H9 (cell line): Measurements from ENCODE around the gene ATP5MC3. TPM values are rescaled to one million over a fixed set of nuclear protein-coding genes. Genes with fewer than 3 reads are reported as not detected.

Source experiments
- DNase-seq: peaks from one replicate; pipeline ENCODE4 v3.0.0-alpha.2; 2017
- H2AFZ ChIP-seq: one replicate; pipeline ENCODE4 v1.6.1; 2013; ENCODE audit warnings: mild to moderate bottlenecking, low read length, control low read depth, moderate library complexity
- H2AK5ac ChIP-seq: 2 replicates; pipeline ENCODE4 v1.6.1; 2013; ENCODE audit warnings: low read length, control low read depth, mixed read lengths; ENCODE audit not compliant: insufficient read length
- H2BK120ac ChIP-seq: one replicate; pipeline ENCODE4 v1.6.1; 2013; ENCODE audit warnings: low read depth, mild to moderate bottlenecking, low read length, control low read depth, inconsistent platforms; ENCODE audit not compliant: poor library complexity, severe bottlenecking
- H2BK12ac ChIP-seq: 2 replicates; pipeline ENCODE4 v1.6.1; 2013; ENCODE audit warnings: low read length, control low read depth, mixed read lengths, low read depth; ENCODE audit not compliant: insufficient read length
- H2BK15ac ChIP-seq: 2 replicates; pipeline ENCODE4 v1.6.1; 2013; ENCODE audit warnings: low read depth, low read length, control low read depth
- H2BK20ac ChIP-seq: one replicate; pipeline ENCODE4 v1.6.1; 2013; ENCODE audit warnings: low read depth, mild to moderate bottlenecking, low read length, control low read depth, inconsistent platforms; ENCODE audit not compliant: poor library complexity, severe bottlenecking
- H2BK5ac ChIP-seq: 2 replicates; pipeline ENCODE4 v1.6.1; 2013; ENCODE audit warnings: low read length, control low read depth, mixed read lengths; ENCODE audit not compliant: insufficient read length
- H3K14ac ChIP-seq: 2 replicates; pipeline ENCODE4 v1.6.1; 2013; ENCODE audit warnings: low read length, control low read depth; ENCODE audit not compliant: insufficient read depth
- H3K18ac ChIP-seq: 2 replicates; pipeline ENCODE4 v1.6.1; 2013; ENCODE audit warnings: low read depth, mild to moderate bottlenecking, mixed read lengths, low read length, control low read depth; ENCODE audit not compliant: insufficient read length
- H3K23ac ChIP-seq: 2 replicates; pipeline ENCODE4 v1.6.1; 2013; ENCODE audit warnings: low read length, control low read depth, mixed read lengths, low read depth; ENCODE audit not compliant: insufficient read length
- H3K23me2 ChIP-seq: 2 replicates; pipeline ENCODE4 v1.6.1; 2013; ENCODE audit warnings: low read depth, mild to moderate bottlenecking, mixed read lengths, low read length, control low read depth; ENCODE audit not compliant: insufficient read length, poor library complexity, severe bottlenecking
- H3K27ac ChIP-seq: 2 replicates; pipeline ENCODE4 v1.5.1; 2013; ENCODE audit warnings: low read length, control low read depth, mixed read lengths, low read depth; ENCODE audit not compliant: insufficient read length
- H3K27me3 ChIP-seq: 2 replicates; pipeline ENCODE4 v1.6.1; 2013; ENCODE audit warnings: low read length, control low read depth, inconsistent platforms; ENCODE audit not compliant: insufficient read depth
- H3K4ac ChIP-seq: 2 replicates; pipeline ENCODE4 v1.6.1; 2013; ENCODE audit warnings: low read depth, mild to moderate bottlenecking, control low read depth, inconsistent platforms, low read length, moderate library complexity
- H3K4me1 ChIP-seq: 2 replicates; pipeline ENCODE4 v1.6.1; 2013; ENCODE audit warnings: low read length, control low read depth, inconsistent platforms; ENCODE audit not compliant: insufficient read depth
- H3K4me2 ChIP-seq: 2 replicates; pipeline ENCODE4 v1.6.1; 2013; ENCODE audit warnings: low read length, control low read depth, mixed read lengths; ENCODE audit not compliant: insufficient read length, insufficient read depth
- H3K56ac ChIP-seq: 2 replicates; pipeline ENCODE4 v1.6.1; 2013; ENCODE audit warnings: low read depth, mild to moderate bottlenecking, mixed read lengths, low read length, control low read depth; ENCODE audit not compliant: insufficient read length
- H3K79me1 ChIP-seq: 2 replicates; pipeline ENCODE4 v1.6.1; 2013; ENCODE audit warnings: low read depth, mild to moderate bottlenecking, moderate library complexity, low read length, control low read depth, inconsistent platforms; ENCODE audit not compliant: insufficient read depth, poor library complexity, severe bottlenecking
- H3K79me2 ChIP-seq: 2 replicates; pipeline ENCODE4 v1.6.1; 2013; ENCODE audit warnings: low read length, control low read depth, inconsistent platforms; ENCODE audit not compliant: insufficient read depth
- H3K9ac ChIP-seq: 2 replicates; pipeline ENCODE4 v1.6.1; 2013; ENCODE audit warnings: low read length, control low read depth, mixed read lengths; ENCODE audit not compliant: insufficient read length; ENCODE audit errors: extremely low read depth
- H3K9me3 ChIP-seq: one replicate; pipeline ENCODE4 v1.6.1; 2013; ENCODE audit warnings: low read depth, low read length, inconsistent platforms; ENCODE audit not compliant: control insufficient read depth
- H3T11ph ChIP-seq: one replicate; pipeline ENCODE4 v1.6.1; 2013; ENCODE audit warnings: mild to moderate bottlenecking, low read length, control low read depth, inconsistent platforms
- H4K20me1 ChIP-seq: one replicate; pipeline ENCODE4 v1.6.1; 2013; ENCODE audit not compliant: control insufficient read depth, insufficient read length, insufficient read depth
- H4K5ac ChIP-seq: 2 replicates; pipeline ENCODE4 v1.6.1; 2013; ENCODE audit warnings: low read depth, mild to moderate bottlenecking, mixed read lengths, low read length, control low read depth; ENCODE audit not compliant: insufficient read length
- H4K8ac ChIP-seq: replicated peaks from 2 replicates; pipeline ENCODE4 v1.6.1; 2013; ENCODE audit warnings: low read length, control low read depth, mixed read lengths, low read depth; ENCODE audit not compliant: insufficient read length
- H4K91ac ChIP-seq: 2 replicates; pipeline ENCODE4 v1.6.1; 2013; ENCODE audit warnings: low read depth, mild to moderate bottlenecking, moderate library complexity, mixed read lengths, low read length, control low read depth; ENCODE audit not compliant: insufficient read length
- H3K27ac Mint-ChIP-seq, 3 experiments: 2 replicates in 2 of 3; 3 replicates in 1 of 3; pipeline ENCODE4 v1.8.0; 2020 to 2021; ENCODE audit warnings: mixed read lengths in 3 of 3, mild to moderate bottlenecking in 1 of 3, moderate library complexity in 1 of 3
- H3K27me3 Mint-ChIP-seq: 2 replicates; pipeline ENCODE4 v1.8.0; 2021; ENCODE audit warnings: low read depth, mild to moderate bottlenecking, moderate library complexity, mixed read lengths
- H3K36me3 Mint-ChIP-seq, 3 experiments: 2 replicates in 2 of 3; 3 replicates in 1 of 3; pipeline ENCODE4 v1.8.0; 2020 to 2021; ENCODE audit warnings: low read depth in 3 of 3, mixed read lengths in 3 of 3; ENCODE audit not compliant: insufficient read depth in 1 of 3
- H3K4me1 Mint-ChIP-seq, 2 experiments: 2 replicates each; pipeline ENCODE4 v1.8.0; 2020; ENCODE audit warnings: mixed read lengths in 2 of 2
- H3K4me3 Mint-ChIP-seq, 2 experiments: 2 replicates in 1 of 2; 3 replicates in 1 of 2; pipeline ENCODE4 v1.8.0; 2020 to 2021; ENCODE audit warnings: mild to moderate bottlenecking in 2 of 2, mixed read lengths in 2 of 2, moderate library complexity in 1 of 2
- H3K9me3 Mint-ChIP-seq, 2 experiments: 2 replicates in 1 of 2; 3 replicates in 1 of 2; pipeline ENCODE4 v1.8.0; 2020; ENCODE audit warnings: mild to moderate bottlenecking in 2 of 2, mixed read lengths in 2 of 2, moderate library complexity in 1 of 2
- CTCF ChIP-seq: fragments of 200-600 bp; sonication (generic); conservative IDR thresholded peaks from 3 replicates; pipeline ENCODE4 v1.8.0; 2021; ENCODE audit warnings: antibody characterized with exemption, mild to moderate bottlenecking
- WGBS: extraction: QIAGEN DNeasy Blood & Tissue Kit; methylation state at CpG from one replicate; pipeline ENCODE4 v1.1.7; 2013; ENCODE audit warnings: missing lambda C conversion rate, low lambda C conversion rate, mixed read lengths; ENCODE audit not compliant: insufficient read length; ENCODE audit errors: extremely low coverage; 5-methylcytosine and 5-hydroxymethylcytosine counted together
- total RNA-seq: library from RNA; stranded (reverse); gene quantifications from 2 replicates; pipeline ENCODE4 v1.2.1, GENCODE V29; 2021

The ATP5MC3 gene
- total RNA-seq, 1 experiment from 2014 or later: 326 TPM

- no peak overlapping the region for H3K4ac ChIP-seq
- no peak overlapping the region for H2BK5ac ChIP-seq
- no peak overlapping the region for H4K5ac ChIP-seq
- no peaks in the 10 kb centered on the region for H3K27me3 ChIP-seq
- H3K79me2 ChIP-seq: peaks cover 2% of the 10 kb centered on the region; the same call in 1 of the 2 replicates
- H3K56ac ChIP-seq: no peak overlapping the region
- H2AK5ac ChIP-seq: no peak overlapping the region
- TF ChIP-seq CTCF: no peak
- no peaks in the 10 kb centered on the region for H4K20me1 ChIP-seq
- H3K9me3 ChIP-seq: no peaks in the 10 kb centered on the region
- H4K8ac ChIP-seq: no peak overlapping the region
- no peaks in the 10 kb centered on the region for H3K23me2 ChIP-seq
- no peak overlapping the region for H3K4me2 ChIP-seq
- no peak overlapping the region for H2BK12ac ChIP-seq
- no peak overlapping the region for H3K18ac ChIP-seq
- no peak overlapping the region for H3K9ac ChIP-seq
- Mint-ChIP-seq H3K27me3 (no peaks in the 10 kb centered on the region), H3K36me3 (peaks cover 11 to 50% (median 34%) of the 10 kb centered on the region in 3 experiments), H3K9me3 (no peaks in the 10 kb centered on the region), H3K27ac (peak overlapping the region in 1 of 3 experiments; percentile 27; a peak in 2 of 7 replicates), H3K4me3 (no peak overlapping the region), H3K4me1 (peaks cover 19 to 22% of the 10 kb centered on the region in 2 experiments)
- DNase-seq: no peak
- no peak overlapping the region for H2BK120ac ChIP-seq
- H3K27ac ChIP-seq: no peak overlapping the region
- H2BK15ac ChIP-seq: no peak overlapping the region
- no peak overlapping the region for H2BK20ac ChIP-seq
- H3K79me1 ChIP-seq: no peaks in the 10 kb centered on the region
- no peak overlapping the region for H2AFZ ChIP-seq
- peaks cover 2% of the 10 kb centered on the region; the same call in 1 of the 2 replicates for H3K4me1 ChIP-seq
- H4K91ac ChIP-seq: no peak overlapping the region
- no peak overlapping the region for H3K23ac ChIP-seq
- no CpG with 5 or more reads among the region's 2 CpGs for WGBS
- H3T11ph ChIP-seq: no peak overlapping the region
- no peak overlapping the region for H3K14ac ChIP-seq
Observed at GRCh38 chr2:175137793-175138192, 43.7 kb downstream of the ATP5MC3 start.
